GM18508 (cell line): ENCODE results near the gene TCERG1L.

ENCODE experiments used
- ATAC-seq: cut with Tn5 transposase; IDR thresholded peaks from one replicate; pipeline ENCODE4 v1.9.1; 2021; ENCODE audit warnings: moderate number of reproducible peaks; ENCODE audit not compliant: insufficient read depth, unreplicated experiment

Gene TCERG1L

DNA sequence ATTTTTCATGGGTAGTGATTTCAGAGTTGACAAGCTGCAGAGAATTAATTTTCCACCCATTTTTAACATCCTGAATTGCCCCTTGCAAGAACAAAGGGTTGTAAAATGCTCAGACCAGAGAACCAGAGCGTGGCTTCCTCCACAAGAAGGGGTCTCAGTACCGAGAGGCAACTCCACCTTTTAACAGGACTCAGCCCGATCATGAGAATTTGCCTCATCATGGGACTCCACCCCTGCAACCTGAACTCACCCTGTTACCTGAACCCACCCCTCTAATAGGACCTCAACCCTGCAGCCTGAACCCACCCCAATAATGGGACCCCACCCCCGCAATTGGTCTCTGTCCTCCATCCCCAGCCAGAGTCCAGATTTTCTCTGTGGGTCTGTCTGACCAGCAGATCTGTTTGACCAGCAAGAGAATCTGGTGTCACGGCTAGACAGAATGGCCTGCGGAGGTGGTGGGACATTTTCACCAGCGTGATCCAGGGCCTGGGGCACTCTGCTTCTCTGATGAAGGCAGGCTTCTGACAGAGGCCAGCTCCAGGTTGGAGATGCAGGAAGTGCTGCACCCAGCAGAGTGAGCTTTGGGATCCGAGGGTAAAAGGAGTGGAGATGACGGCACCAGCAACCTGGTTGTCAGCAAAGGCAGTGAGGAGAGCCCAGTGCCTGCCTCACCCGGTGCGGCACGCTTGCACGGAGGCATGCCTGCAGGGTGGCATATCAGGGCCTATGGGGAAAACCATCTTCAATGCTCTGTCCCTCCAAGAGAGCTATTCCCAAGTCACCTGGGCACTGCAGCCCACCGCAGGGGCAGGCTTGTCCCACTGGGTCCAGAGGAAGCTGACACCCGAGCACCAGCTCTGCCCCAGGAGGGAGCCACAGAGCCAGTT is 136.6 kb downstream of the TCERG1L start:
- no peak for ATAC-seq

DNA sequence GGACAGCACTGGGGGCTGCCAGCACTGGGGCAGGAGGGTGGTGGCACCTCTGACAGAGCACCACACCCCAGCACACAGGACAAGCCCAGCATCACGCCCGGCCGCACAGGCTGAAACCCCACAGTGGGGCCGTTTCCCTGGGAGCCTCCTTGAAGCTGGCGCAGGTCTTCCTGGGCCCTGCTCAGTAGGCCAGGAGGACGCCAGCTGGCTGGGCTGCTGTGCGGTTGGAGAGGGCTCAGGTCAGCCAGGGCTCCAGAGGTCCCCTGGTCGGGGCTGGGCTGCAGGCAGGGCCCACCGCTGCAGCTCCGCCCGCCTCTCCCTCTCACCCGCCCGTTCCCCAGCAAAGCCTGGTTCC is 137.3 kb downstream of the TCERG1L start:
- ATAC-seq: no peak

DNA sequence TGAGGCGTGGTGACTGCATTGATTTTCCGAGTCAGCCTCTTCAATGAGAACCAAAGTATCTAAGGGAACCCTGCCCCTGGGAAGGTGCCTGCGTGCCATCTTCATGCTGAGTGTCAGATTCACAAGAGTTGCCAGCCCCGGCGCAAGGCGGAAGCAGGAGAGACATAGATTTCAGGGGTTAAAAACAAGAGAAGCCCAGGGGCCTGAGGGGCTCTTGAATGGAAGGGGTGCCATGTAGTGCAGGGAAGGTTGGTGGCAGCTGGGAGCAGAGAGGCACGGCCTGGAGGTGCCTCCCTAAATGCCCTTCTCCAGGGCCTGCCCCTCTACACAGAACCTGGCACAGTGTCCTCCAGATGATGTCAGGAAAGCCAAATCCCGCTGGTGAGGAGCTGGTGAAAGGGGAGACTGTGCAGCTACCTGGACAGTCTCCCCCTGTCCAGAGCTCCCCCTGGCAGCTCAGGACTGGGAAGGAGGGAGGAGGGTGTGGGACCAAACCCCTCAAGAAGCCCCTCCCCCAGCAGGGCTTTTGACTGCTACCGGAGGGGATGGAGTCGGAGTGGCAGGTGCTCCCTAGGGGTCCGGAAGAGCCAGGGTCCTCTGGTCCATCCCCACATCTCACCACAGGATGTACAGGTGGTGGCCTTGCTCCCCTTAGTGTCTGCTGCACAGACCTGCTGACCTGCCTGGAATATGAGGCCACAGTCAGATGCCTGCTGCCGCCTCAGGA is 137.9 kb downstream of the TCERG1L start:
- ATAC-seq: no peak

DNA sequence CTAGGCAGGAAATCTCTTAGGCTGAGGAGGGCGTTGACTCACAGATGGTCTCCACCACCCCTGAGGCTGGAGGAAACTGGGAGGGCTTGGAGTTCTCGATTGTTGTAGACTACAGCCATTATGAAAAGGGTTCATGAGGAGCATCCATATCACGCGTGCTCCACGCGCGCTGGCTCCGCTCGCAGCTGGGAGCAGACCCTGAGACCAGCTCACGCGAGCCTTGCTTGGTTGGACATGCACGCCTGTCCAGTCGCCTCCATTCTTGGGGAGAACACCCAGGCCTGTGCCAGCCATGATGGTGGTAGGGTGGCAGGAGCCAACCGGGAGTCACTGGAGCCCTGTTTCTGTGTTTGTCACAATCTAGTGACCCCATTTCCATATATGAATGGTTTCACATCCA is 139.1 kb downstream of the TCERG1L start:
- no peak for ATAC-seq

DNA sequence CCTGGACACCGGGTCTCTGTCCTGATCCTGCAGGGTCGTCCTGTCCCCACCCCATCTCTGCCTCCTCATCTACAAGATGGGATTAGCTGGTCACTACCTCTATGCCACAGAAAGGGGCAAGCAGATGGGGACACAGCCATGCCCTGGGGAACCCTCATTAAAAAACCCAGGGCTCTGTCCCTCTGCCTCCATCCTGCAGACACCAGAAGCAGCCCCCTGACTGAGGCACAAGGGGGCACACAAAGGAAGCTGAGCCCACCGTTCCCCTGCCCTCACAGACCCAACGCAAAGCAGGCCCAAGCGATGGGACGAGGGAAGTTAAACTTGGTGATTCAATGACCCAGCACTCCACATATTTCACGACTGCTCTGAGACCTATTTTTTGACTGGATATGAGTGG is 142.4 kb downstream of the TCERG1L start:
- no peak for ATAC-seq

DNA sequence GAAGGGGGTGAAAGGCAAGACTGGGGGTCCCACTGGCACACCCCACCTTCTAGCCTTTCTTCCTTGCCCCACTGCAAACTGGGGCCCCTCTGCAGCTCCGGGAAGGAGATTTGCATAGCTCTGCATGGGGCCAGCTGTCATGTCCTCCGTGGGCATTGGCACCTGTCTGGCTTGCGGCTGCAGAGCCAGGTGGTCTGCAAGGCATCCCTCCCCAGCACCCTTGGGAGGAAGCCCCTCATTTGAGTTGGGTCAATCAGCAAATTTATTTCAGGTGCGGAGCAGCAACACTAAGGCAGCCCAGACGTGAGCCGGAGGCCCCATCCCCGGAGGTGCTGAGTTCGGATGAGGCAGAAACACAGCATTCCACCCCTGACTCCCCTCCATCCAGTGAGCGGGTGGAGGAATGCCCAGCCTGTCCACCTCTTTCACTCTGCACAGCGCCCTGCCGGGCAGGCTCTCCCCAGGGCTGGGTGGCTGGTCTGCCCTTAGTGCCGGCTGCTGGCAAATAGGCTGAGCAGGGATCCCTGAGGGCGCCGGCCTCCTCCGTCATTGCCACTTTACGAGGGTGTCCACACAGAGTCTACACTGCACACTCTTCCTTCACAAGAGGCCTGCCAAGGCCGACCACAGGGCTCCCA is 143.2 kb downstream of the TCERG1L start:
- no peak for ATAC-seq

DNA sequence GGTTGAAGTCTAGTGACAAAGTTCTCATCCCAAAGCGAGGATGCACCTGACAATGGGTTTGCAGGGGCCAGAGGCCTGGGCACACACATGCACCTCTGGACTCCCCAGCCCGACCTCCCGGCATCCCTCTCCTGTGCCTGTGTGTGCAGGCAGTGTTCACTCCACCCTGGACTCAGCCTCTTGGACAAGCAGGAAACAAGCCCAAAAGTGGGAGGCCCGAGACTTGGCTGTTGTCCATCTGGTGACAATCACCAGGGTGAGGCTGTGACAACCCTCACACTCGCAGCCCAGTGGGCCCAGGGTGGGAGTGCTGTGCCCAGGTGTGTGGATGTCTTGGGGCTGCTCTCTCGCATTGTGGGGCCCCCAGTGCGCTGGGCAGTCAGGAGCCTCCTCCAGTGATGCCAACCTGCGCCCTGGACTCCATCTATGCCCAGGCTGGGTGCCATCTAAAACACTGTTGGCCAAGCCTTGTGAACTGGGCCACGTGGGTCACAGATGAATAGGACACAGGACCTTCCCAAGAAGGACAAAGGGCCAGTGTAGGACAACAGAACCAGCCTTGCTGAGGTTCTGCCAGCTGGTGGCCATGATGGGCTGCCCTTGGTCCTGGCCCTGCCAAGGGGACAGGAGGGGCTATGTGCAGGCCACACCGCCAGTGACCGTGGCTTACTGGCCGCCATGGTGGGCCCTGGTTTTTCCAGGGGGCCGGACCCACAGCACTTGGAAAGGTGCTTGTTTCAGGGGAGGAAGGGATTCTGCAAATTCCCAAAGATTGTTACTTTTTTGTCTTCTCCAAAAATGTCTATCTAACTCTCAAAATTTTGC is 144.3 kb downstream of the TCERG1L start:
- no peak for ATAC-seq

DNA sequence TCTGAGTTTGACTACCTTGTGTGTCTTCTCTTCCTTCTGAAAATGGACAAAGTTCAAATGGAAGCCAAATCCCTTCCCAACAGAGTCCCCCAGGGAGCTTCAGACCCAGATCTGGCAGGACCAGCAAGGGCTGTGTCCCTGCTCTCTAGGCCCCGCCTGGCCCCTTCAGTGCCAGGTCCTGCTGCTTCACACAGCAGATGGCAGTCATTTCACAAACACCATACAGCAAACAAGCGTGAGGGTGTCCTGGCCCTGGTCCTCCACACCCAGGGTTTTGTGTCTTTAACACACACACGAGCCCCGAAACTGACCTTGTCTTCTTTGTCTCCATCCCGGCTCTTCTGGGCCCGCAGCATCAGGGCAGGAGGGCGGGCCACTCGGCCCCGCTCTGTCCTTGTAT is 145.0 kb downstream of the TCERG1L start:
- ATAC-seq: no peak

DNA sequence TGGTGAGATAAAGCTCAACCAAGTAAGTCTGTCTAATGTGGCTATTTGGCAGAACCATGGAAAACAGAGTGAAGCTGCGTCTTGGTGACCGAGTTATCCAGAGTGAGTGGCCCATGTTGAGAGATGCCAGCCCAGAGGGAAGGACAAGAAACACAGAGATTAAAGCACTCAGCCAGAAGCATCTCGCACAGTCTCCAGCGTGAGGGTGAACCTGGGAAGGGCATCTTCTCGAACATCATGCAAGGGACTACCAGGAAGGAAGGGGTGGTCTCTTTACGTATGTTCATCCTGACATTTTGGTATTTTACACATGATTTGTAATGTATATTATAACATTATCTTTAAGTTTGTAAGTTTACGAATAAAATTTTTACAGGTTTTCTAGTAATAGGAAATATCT is 146.4 kb downstream of the TCERG1L start:
- ATAC-seq: no peak

DNA sequence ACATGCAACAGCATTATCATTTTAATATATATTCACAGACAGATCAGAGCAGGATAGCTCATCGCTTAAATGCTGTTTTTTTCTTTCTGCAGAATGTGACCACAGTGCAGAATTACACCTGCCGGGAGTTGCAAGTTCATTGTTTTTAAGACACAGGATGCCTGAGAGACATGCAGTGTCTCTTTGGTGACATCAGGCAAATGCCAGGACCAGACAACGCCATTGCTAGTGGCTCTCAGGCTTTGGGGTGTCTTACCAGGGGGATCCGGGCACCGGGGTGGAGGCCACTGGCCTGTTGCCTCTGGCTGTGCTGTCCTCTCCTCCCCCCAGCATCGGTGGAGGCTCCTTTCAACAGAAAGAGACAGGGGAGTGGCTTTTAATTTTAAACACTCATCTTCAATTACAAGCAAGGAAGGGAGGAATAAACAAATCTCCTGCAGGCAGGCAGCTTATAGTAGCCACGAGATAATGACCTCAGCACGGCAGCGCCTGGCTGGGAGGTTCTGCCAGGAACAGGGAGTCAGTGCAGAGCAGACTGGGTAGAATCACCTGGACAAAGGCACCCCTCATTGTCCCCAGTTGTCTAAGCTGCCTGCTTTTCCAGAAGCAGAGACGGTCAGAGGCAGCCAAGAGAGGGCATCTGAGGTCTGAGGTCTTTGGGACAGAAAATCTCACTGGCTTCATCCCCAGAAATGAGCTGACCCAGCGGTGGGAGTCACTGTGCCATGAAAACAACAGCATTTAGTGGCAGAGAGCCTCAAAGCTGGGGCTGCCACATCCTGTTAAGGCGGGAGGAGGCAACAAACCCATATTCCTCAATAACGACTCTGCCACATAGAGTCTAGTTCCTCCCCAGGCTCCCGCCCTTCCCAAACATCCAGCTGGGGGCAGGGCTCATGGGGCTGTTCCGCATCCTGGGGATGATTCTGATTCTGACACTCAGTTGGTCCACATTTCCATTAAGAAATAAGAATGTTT is 148.4 kb downstream of the TCERG1L start:
- no peak for ATAC-seq

DNA sequence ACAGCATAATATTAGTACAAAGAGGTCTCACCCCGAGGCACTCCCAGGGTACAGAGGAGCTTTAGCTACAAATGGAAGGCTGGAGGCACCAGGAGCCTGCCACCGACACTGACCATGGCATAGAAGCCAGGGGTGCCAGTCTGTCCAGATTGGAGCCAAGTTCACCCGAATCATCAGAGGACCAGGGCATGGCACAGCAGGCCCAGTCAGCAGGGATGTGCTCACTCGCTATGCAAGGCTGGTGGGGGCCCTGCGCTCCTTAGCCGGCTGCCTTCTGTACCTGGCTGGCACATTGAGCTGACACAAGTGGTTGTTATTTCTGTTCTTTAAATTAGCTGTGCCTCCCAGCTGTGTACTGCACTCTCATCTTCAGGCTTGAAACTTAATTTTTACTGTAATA is 149.3 kb downstream of the TCERG1L start:
- no peak for ATAC-seq

DNA sequence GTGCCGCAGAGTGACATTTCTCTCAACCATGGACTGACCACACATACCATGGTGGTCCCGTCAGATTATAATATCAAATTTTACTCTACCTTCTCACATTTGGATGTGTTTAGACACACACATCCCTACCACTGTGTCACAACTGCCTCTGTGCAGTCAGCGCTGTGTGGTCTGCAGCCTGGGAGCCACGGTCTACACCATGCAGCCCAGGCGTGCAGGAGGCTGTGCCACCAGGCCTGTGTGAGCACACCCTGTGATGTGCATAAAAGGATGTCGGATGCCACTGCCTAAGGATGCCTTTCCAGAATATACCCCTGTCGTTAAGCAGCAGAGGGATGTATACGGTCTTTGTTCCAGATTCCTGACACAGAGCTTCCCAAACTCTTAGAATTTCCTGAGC is 150.4 kb downstream of the TCERG1L start:
- no peak for ATAC-seq

DNA sequence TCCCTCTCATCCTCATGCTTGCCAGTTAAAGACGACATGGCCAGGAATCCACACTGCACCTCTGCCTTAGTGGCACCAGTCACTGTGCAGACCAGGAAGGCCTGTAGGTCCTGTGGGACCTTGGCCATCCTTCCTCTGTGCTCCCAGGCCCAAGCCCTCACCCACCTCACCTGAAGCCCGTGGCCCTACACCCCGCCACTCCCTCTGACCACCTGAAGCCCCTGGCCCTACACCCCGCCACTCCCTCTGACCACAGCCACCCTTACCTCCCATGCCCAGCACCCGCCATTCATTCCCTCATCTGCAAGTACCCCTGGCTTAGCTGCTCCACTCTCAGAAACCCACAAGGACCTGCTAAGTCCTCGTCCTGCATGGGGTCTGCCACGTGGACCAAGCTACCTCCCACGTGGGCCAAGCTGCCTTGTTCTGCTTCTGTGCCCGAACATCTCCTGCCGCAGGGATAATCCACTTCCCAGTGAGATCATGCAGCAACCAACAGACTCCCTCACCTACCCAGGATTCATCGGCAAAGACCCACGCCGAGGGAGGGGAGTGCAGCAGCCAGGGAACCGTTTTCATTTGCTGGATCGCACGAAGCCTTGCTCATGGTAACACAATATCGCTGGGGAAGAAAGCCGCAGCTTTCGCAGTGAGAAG is 151.2 kb downstream of the TCERG1L start:
- no peak for ATAC-seq

DNA sequence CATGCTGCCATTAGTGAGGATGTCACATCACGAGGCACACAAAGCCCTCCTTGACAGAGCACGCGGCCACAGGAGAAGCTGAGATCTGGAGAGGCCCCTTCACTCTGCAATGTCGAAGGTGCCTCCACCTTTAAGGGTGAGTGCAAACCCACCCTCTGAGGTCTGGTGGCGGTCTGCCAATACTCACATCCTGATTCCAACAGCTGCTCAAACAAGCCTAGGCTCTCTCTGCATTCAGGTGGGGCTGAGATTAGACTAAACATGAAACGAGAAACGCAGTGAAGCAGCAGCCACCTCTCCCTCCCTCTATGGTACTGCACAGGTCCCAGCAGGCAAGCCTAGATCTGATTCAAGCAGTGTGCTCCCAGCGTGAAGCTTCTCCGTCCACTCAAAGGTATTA is 151.8 kb downstream of the TCERG1L start:
- ATAC-seq: no peak

DNA sequence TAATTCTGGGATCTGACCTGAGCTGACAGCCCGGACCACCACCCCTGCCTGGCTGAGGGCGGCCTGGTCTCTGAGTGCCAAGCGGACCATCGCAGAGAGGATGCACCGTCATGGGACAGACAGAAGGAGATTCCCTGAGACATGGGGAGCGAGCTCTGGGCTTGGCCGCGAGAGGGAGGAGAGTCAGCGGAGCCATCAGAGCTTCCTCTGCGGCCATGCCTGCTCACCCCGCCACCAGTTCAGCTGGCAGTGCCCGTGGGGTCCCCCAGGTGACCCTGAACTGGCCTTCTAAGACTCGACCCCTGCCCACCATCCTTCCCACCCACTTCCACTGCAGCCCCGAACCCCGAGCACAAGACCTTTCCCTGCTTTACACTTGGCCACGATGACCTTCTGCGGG is 152.8 kb downstream of the TCERG1L start:
- ATAC-seq: no peak

DNA sequence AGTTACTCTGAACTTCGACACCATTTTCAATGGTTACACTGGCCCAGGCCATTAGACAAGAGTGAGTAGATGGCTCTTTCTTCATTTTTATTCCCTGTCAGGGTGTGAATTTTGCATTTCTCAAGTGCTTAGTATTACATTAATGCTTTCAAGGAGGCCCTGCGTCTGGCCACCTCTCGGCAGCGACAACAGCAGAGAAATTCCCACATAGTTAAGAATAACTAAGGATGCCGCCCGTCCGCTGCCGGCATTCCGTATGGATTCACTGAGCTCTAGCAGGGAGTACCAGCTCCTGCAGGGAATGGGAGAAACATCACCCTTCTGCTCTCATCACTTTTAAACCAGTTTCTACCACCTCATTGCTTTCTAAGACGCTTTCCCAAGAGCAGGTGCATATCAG is 153.6 kb downstream of the TCERG1L start:
- no peak for ATAC-seq

DNA sequence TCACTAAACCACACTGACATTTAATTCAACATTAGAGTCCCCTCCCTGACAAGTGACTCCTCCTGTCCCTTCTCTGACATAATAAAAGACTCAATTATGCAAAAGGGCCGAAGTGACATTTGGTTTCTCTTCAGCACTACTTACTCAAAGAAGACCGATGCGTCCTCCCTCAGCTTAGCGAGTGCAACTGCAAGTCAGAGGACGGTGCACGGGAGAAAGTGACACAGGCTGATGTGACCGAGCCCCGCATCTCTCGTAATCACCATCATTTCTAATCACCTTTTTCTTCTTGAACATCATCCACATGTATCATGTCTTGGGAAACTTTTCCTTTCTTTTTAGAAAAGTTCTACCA is 155.7 kb downstream of the TCERG1L start:
- no peak for ATAC-seq

DNA sequence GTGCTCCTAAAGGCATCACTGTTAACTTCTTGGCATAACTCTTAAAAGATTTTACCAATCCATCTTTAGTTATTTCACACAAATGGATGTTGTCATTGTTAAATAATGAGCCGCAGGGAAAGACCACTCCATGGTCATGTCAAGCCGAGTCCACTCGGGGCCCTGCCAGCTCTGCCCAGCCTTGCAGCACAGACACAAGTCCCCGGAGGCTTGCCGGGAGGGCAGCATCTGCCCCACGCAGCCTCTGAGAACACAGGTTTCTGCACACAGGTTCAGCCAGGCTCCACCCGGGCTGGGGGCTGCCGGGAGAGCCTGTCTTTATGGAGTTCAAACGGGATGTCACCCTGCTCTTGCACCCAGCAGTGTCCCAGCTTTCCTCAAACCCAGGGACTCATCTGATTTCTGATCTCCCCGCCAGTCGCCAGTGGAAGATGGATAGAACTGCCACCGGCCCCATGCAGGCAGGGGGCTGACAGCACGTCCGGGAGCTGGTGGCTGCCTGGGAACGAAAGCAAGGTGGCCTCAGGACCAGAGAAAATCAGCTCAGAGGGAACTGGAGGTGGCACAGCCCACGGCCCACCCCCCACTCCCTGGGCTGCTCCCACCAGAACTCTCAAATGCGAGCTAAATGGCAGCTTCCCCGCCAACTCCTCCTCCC is 156.2 kb downstream of the TCERG1L start:
- ATAC-seq: no peak
